Glutamatergic neuron (in vitro differentiated cells): ENCODE results near the gene DISC1. TPM values are rescaled to one million over a fixed set of nuclear protein-coding genes. Genes with fewer than 3 reads are reported as not detected.

Experiments used
- DNase-seq: peaks from one replicate; pipeline ENCODE4 v3.0.0; 2022
- H3K27ac Mint-ChIP-seq: one replicate; pipeline ENCODE4 v1.8.0; 2020; ENCODE audit warnings: mild to moderate bottlenecking, mixed read lengths, inconsistent platforms; ENCODE audit not compliant: unreplicated experiment
- H3K27me3 Mint-ChIP-seq: one replicate; pipeline ENCODE4 v1.8.0; 2020; ENCODE audit warnings: mild to moderate bottlenecking, moderate library complexity, mixed read lengths, inconsistent platforms; ENCODE audit not compliant: unreplicated experiment
- H3K36me3 Mint-ChIP-seq: one replicate; pipeline ENCODE4 v1.8.0; 2020; ENCODE audit warnings: mild to moderate bottlenecking, mixed read lengths, inconsistent platforms; ENCODE audit not compliant: unreplicated experiment
- H3K4me1 Mint-ChIP-seq: one replicate; pipeline ENCODE4 v1.8.0; 2020; ENCODE audit warnings: mild to moderate bottlenecking, low read depth, mixed read lengths, inconsistent platforms; ENCODE audit not compliant: unreplicated experiment
- H3K4me3 Mint-ChIP-seq: one replicate; pipeline ENCODE4 v1.8.0; 2020; ENCODE audit warnings: mild to moderate bottlenecking, mixed read lengths, inconsistent platforms; ENCODE audit not compliant: unreplicated experiment
- H3K9me3 Mint-ChIP-seq: one replicate; pipeline ENCODE4 v1.8.0; 2020; ENCODE audit warnings: mild to moderate bottlenecking, moderate library complexity, mixed read lengths, inconsistent platforms; ENCODE audit not compliant: unreplicated experiment
- CTCF ChIP-seq: fragments of 200-600 bp; sonication (generic); IDR thresholded peaks from one replicate; pipeline ENCODE4 v1.5.0; 2021; ENCODE audit not compliant: partially characterized antibody, unreplicated experiment
- total RNA-seq: library from RNA; stranded (reverse); fragmentation: NEBNext Ultra II Directional; extraction: Animal tissue kit (Norgen Biotek cat#: 25700); gene quantifications from one replicate; pipeline ENCODE4 v1.2.1, GENCODE V29; 2021; ENCODE audit not compliant: unreplicated experiment

DISC1 gene
- total RNA-seq, 1 donor from 2014 or later = 9.1 TPM

GRCh38 chr1:231683439-231684165 is 57.0 kb downstream of the DISC1 start:
- H3K4me3 Mint-ChIP-seq = peak overlapping the region; percentile 72
- peaks cover 4% of the 10 kb centered on the region for H3K27me3 Mint-ChIP-seq
- peaks cover 45% of the 10 kb centered on the region for H3K4me1 Mint-ChIP-seq
- H3K9me3 Mint-ChIP-seq = peaks cover 20% of the 10 kb centered on the region
- TF ChIP-seq CTCF = no peak
- DNase-seq = no peak
- H3K36me3 Mint-ChIP-seq = peaks cover 7% of the 10 kb centered on the region
- H3K27ac Mint-ChIP-seq = peak overlapping the region; percentile 91

GRCh38 chr1:231684356-231685244 is 58.0 kb downstream of the DISC1 start:
- no peak overlapping the region for H3K4me3 Mint-ChIP-seq
- peaks cover 7% of the 10 kb centered on the region for H3K36me3 Mint-ChIP-seq
- H3K27ac Mint-ChIP-seq = no peak overlapping the region
- TF ChIP-seq CTCF = no peak
- H3K9me3 Mint-ChIP-seq = peaks cover 16% of the 10 kb centered on the region
- no peak for DNase-seq
- H3K27me3 Mint-ChIP-seq = peaks cover 2% of the 10 kb centered on the region
- H3K4me1 Mint-ChIP-seq = peaks cover 38% of the 10 kb centered on the region

- no peak overlapping the region for H3K4me3 Mint-ChIP-seq
- no peak for TF ChIP-seq CTCF
These were observed 59.8 kb downstream of the DISC1 start for GRCh38 chr1:231686384-231686783.

GRCh38 chr1:231688989-231689388 is 62.4 kb downstream of the DISC1 start:
- Mint-ChIP-seq H3K27me3 (peaks cover 2% of the 10 kb centered on the region), H3K4me1 (peaks cover 2% of the 10 kb centered on the region), H3K4me3 (no peak overlapping the region), H3K9me3 (peaks cover 8% of the 10 kb centered on the region), H3K27ac (no peak overlapping the region), H3K36me3 (peaks cover 7% of the 10 kb centered on the region)
- no peak for TF ChIP-seq CTCF
- DNase-seq = no peak

More at GRCh38 chr1:231686384-231686783, 59.8 kb downstream of the DISC1 start:
- Mint-ChIP-seq H3K27ac (no peak overlapping the region), H3K4me1 (peaks cover 24% of the 10 kb centered on the region), H3K36me3 (peaks cover 7% of the 10 kb centered on the region), H3K27me3 (peaks cover 2% of the 10 kb centered on the region), H3K9me3 (peaks cover 13% of the 10 kb centered on the region)
- no peak for DNase-seq
